GM21737 (cell line): ENCODE data around the gene PPP2R3C.
"Not testable (repeated sequence)": the region's sequence is repeated elsewhere in the genome, so short reads cannot be mapped to it uniquely, and the experiment has no call there.

Experiments used
- ATAC-seq: cut with Tn5 transposase; IDR thresholded peaks from one replicate; pipeline ENCODE4 v1.9.1; 2021; ENCODE audit warnings: mild to moderate bottlenecking, moderate library complexity; ENCODE audit not compliant: unreplicated experiment

PPP2R3C gene

GRCh38 chr14:35065731-35066130, 56.1 kb downstream of the PPP2R3C start:
- ATAC-seq: not testable (repeated sequence)

GRCh38 chr14:35061113-35061791, 60.5 kb downstream of the PPP2R3C start:
- not testable (repeated sequence) for ATAC-seq

- no peak for ATAC-seq
Observed at GRCh38 chr14:35052637-35053036, 69.2 kb downstream of the PPP2R3C start.

- no peak for ATAC-seq
Observed at GRCh38 chr14:35051796-35052195, 70.0 kb downstream of the PPP2R3C start.

GRCh38 chr14:35050652-35051051, 71.1 kb downstream of the PPP2R3C start:
- ATAC-seq: no peak

GRCh38 chr14:35047976-35048513, 73.7 kb downstream of the PPP2R3C start:
- ATAC-seq: no peak

GRCh38 chr14:35046751-35047536, 74.8 kb downstream of the PPP2R3C start:
- ATAC-seq: peak; percentile 22

GRCh38 chr14:35046048-35046750, 75.6 kb downstream of the PPP2R3C start, which contains the start of gene FAM177A1:
TSS of gene FAM177A1 (plus strand) at chr14:35046272. CDS start at chr14:35046464, 192 bp downstream.
- ATAC-seq: peak; percentile 95

GRCh38 chr14:35045798-35046047, 76.1 kb downstream of the PPP2R3C start:
- no peak for ATAC-seq

GRCh38 chr14:35044939-35045797, 76.6 kb downstream of the PPP2R3C start:
- no peak for ATAC-seq

GRCh38 chr14:35043046-35043445, 78.7 kb downstream of the PPP2R3C start:
- no peak for ATAC-seq

- no peak for ATAC-seq
Observed at GRCh38 chr14:35042632-35043031, 79.2 kb downstream of the PPP2R3C start.

- ATAC-seq: not testable (repeated sequence)
Observed at GRCh38 chr14:35038312-35038711, 83.5 kb downstream of the PPP2R3C start.
